SJCRH30 (cell line): ENCODE measurements around the gene FRYL. TPM values are rescaled to one million over a fixed set of nuclear protein-coding genes. Genes with fewer than 3 reads are reported as not detected.
A peak's percentile ranks its signal among the peaks of the same experiment; 100 is the strongest.

Experiments used
- DNase-seq, 2 experiments: peaks; one replicate each; pipeline ENCODE4 v3.0.0-alpha.2; 2015 to 2020
- H3K27ac ChIP-seq: fragments of 250-450 bp; sonication (Bioruptor Pico); 2 replicates; pipeline ENCODE4 v1.5.1; 2020; ENCODE audit warnings: mild to moderate bottlenecking, moderate library complexity
- H3K27me3 ChIP-seq: fragments of 250-450 bp; sonication (Bioruptor Pico); 2 replicates; pipeline ENCODE4 v1.5.1; 2020; ENCODE audit warnings: mild to moderate bottlenecking, moderate library complexity
- H3K36me3 ChIP-seq: fragments of 250-450 bp; sonication (Bioruptor Pico); 2 replicates; pipeline ENCODE4 v1.5.1; 2020; ENCODE audit warnings: mild to moderate bottlenecking, moderate library complexity
- H3K4me1 ChIP-seq: fragments of 250-450 bp; sonication (Bioruptor Pico); 2 replicates; pipeline ENCODE4 v1.5.1; 2020; ENCODE audit warnings: mild to moderate bottlenecking, moderate library complexity
- H3K4me3 ChIP-seq: fragments of 250-450 bp; sonication (Bioruptor Pico); 2 replicates; pipeline ENCODE4 v1.5.1; 2020; ENCODE audit warnings: mild to moderate bottlenecking, moderate library complexity
- H3K9me3 ChIP-seq: fragments of 250-450 bp; sonication (Bioruptor Pico); replicated peaks from 2 replicates; pipeline ENCODE4 v1.5.1; 2020; ENCODE audit warnings: mild to moderate bottlenecking, moderate library complexity
- total RNA-seq: library from RNA; depleted of rRNA; stranded (reverse); fragments of >200 nt; shearing (Covaris generic); gene quantifications from 2 replicates; pipeline ENCODE4 v1.2.3, GENCODE V29; 2014

The FRYL gene
- total RNA-seq, 1 experiment from 2014 or later = 67.7 TPM

DNA sequence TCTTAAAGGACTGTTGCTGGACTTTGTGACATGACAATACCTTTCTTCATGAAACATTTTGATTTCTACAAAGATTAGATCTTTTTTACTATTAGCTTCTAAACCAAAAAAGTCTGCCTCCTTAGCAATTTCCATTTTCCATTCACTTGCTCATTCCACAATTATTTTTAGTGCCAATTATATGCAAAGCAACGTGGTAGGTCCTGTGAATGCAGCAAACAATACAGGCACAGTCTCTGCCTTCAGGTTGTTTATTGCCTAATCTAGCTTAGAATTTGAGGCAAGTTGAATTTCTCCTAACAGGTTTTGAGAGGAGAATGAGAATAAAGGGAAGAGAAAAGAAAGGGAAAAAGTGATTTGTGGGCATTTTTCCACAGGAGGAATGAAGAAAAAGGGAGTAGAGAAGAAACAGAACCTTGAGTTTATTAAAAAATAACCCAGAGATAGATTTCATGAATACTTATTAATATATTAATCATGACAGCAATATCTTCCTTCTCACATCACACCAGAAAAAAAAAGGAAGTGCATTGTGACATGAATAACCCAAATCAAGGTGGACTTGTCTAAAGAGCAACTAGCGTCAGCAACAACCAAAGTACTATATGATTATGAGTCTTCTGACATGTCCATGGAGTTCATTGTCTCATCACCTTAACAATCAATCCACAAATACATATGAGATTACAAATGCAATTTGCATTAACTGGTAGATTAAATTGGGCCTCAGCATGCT lies 16.3 kb upstream of the FRYL start:
- Histone ChIP-seq H3K36me3 (no peaks in the 10 kb centered on the region), H3K9me3 (0 out of 2 replicates have a peak, but pooled peaks cover 3% of the 10 kb centered on the region), H3K4me1 (peaks cover 7% of the 10 kb centered on the region), H3K4me3 (no peak overlapping the region), H3K27me3 (0 out of 2 replicates have a peak, but pooled peaks cover 3% of the 10 kb centered on the region), H3K27ac (no peak overlapping the region)
- no peak for DNase-seq

DNA sequence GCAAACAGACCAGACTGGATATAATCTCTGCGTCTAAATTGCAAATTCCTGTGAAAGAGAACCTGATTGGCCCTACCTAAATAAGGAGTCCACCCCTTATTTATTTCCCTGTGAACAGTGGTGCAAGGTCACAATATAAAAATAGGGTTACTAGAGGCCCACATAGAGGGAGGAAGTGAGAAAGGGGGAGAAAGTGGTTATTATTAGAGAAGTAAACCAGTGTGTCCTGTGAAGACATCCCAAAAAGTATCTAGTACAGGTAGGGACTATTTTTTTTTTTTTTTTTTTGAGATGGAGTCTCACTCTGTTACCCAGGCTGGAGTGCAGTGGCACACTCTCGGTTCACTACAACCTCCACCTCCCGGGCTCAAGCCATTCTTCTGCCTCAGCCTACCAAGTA lies 15.0 kb upstream of the FRYL start:
- Histone ChIP-seq H3K36me3 (no peaks in the 10 kb centered on the region), H3K4me1 (peaks cover 7% of the 10 kb centered on the region), H3K9me3 (0 out of 2 replicates have a peak, but pooled peaks cover 2% of the 10 kb centered on the region), H3K27me3 (0 out of 2 replicates have a peak, but pooled peaks cover 3% of the 10 kb centered on the region), H3K4me3 (no peak overlapping the region), H3K27ac (no peak overlapping the region)
- no peak for DNase-seq

DNA sequence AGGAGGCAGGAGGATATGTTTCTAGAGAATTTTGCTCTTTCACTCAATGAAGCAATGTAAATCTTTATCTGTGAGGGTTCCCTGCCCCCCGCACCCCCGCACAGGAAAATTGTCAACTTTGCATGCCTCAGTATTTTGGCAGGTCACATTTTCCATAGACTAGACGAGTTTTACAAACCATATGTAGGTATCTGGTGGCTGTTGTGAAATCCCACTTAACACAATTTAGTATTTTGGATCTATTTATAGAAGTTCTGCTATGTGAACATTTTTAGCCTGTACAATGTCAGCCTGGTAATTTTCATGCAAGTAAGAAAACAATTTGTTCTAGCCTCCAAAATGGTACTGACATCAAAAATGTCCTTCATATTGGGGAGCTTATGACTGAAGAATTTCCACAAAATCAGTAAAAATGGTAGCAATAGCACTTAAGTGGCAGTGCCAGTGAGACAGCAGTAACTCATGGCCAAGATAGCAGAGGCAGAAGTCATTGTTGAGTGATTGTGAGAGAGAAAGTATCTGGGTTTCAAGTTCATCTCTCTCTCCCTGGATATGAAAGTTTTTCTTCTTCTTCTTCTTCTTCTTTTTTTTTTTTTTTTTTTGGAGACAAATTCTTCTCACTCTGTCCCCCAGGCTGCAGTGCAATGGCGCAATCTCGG lies 12.4 kb upstream of the FRYL start:
- no peak overlapping the region for H3K27ac ChIP-seq
- 0 out of 2 replicates have a peak, but pooled peaks cover 3% of the 10 kb centered on the region for H3K27me3 ChIP-seq
- H3K4me3 ChIP-seq = no peak overlapping the region
- H3K36me3 ChIP-seq = no peaks in the 10 kb centered on the region
- no peaks in the 10 kb centered on the region for H3K4me1 ChIP-seq
- H3K9me3 ChIP-seq = no peaks in the 10 kb centered on the region
- no peak for DNase-seq

DNA sequence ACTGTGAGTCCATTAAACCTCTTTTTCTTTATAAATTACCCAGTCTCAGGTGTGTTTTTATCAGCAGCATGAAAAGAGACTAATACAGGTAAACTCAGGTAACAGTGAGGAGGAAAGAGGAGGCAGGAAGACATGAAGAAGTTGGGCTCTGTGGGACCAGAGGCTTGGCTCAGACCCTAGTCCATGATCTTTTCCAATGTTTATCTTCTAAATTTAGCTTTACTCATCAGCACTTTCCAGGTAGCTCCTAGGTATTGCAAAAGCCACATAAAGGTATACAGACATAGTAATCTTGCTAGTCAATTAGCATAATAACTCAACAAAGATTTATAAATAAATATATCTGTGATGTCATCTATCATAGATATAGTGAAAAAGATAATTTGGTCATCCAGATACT lies 11.2 kb upstream of the FRYL start:
- DNase-seq = no peak
- Histone ChIP-seq H3K4me1 (no peaks in the 10 kb centered on the region), H3K27me3 (0 out of 2 replicates have a peak, but pooled peaks cover 3% of the 10 kb centered on the region), H3K4me3 (no peak overlapping the region), H3K27ac (no peak overlapping the region), H3K36me3 (no peaks in the 10 kb centered on the region), H3K9me3 (no peaks in the 10 kb centered on the region)

DNA sequence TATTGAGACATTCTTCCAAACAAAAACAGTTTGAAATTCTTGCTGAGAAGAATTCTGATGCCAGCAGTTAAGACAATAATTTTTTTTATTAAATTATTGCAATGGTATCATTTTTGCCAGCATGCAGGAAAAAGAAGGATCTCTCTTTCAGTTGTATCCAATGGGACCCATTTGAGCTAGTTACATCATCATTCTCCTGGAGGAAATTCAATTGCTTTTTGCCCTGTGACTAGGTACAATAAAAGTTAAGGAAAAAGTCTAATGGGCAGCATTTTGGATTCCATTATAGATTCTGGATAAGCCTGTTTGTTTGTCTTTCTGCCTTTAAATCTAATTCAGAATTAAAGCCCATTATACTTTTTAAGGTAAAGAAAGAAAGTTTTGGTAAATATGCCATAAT lies 10.5 kb upstream of the FRYL start:
- Histone ChIP-seq H3K27me3 (0 out of 2 replicates have a peak, but pooled peaks cover 3% of the 10 kb centered on the region), H3K9me3 (no peaks in the 10 kb centered on the region), H3K4me1 (no peaks in the 10 kb centered on the region), H3K4me3 (no peak overlapping the region), H3K36me3 (no peaks in the 10 kb centered on the region), H3K27ac (no peak overlapping the region)
- no peak for DNase-seq

DNA sequence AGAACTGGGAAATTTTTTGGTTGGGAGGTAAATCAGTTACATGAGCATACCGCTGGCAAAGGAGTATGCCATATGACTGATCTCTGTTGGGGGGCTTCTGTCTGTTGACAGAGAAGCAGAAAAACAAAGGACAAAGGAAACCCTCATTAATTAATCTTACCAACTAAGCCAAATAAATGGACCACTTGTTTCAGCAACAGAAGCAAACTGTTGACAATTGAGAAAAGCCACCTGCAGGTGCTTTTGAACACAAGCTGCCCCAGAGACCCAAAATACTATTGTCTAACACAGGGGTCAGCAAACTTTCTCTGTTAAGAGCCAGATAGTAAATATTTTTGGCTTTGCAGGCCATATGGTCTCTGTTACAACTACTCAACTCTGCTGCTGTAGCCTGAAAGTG lies 7.0 kb upstream of the FRYL start:
- H3K36me3 ChIP-seq = no peaks in the 10 kb centered on the region
- H3K27ac ChIP-seq = no peak overlapping the region
- no peak for DNase-seq
- H3K9me3 ChIP-seq = no peaks in the 10 kb centered on the region
- 0 out of 2 replicates have a peak, but pooled peaks cover 3% of the 10 kb centered on the region for H3K27me3 ChIP-seq
- no peak overlapping the region for H3K4me3 ChIP-seq
- H3K4me1 ChIP-seq = no peaks in the 10 kb centered on the region

DNA sequence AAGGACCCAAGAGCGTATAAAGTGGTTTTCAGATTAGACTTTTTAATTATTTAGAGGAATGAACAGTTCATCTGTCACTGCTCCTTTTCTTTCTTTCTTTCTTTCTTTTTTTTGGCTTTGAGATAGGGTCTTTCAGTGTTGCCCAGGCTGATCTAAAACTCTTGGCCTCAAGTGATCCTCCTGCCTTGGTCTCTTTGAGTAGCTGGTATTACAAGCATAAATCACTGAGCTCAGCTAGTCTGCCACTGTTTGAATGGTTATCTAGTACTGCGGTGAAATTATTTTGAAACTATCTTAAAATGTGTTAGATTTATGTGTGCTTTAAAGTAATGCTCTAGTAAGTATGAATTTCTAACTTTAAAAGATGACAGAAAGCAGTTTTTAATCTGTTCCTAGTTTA lies 6.5 kb upstream of the FRYL start:
- H3K27ac ChIP-seq = no peak overlapping the region
- DNase-seq = no peak
- no peaks in the 10 kb centered on the region for H3K9me3 ChIP-seq
- H3K36me3 ChIP-seq = no peaks in the 10 kb centered on the region
- H3K27me3 ChIP-seq = no peaks in the 10 kb centered on the region
- no peak overlapping the region for H3K4me3 ChIP-seq
- no peaks in the 10 kb centered on the region for H3K4me1 ChIP-seq

DNA sequence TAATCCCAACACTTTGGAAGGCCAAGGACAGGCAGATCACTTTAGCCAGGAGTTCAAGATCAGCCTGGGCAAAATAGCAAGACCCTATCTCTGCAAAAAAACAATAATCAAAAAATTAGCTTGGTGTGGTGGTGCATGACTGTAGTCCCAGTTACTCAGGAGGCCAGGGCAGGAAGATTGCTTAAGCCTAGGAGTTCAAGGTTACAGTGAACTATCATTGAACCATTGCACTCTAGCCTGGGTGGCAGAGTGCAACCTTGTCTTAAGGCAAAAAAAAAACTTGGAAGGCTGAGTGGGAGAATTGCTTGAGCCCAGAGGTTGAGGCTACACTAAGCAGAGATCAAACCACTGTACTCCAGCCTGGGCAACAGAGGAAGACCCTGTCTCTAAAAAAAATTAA lies 5.2 kb upstream of the FRYL start:
- Histone ChIP-seq H3K4me1 (no peaks in the 10 kb centered on the region), H3K4me3 (no peak overlapping the region), H3K9me3 (no peaks in the 10 kb centered on the region), H3K27me3 (no peaks in the 10 kb centered on the region), H3K36me3 (no peaks in the 10 kb centered on the region), H3K27ac (no peak overlapping the region)
- no peak for DNase-seq

- Histone ChIP-seq H3K4me3 (no peak overlapping the region), H3K27me3 (no peaks in the 10 kb centered on the region), H3K36me3 (no peaks in the 10 kb centered on the region), H3K9me3 (no peaks in the 10 kb centered on the region), H3K27ac (no peak overlapping the region), H3K4me1 (no peaks in the 10 kb centered on the region)
- DNase-seq = no peak
These were observed 1.9 kb upstream of the FRYL start for GRCh38 chr4:48781968-48782367.

DNA sequence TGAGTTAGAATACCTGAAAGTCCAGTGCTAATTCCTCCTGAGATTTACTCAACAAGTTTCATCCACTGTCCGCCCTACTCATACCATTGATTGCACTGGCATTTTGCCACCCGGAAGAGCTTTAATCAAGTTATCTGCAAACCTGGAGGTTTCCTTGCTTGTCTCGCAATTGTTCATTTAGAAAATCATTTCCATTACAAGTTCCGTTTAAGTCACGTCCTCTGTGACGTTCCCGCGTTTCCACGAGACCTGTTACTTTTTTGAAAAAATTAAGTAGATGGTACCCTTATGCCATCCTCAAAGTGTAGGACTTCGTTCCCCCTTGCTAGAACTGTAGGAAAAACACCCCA lies 761 bp upstream of the FRYL start:
- peak in 1 of 2 experiments; percentile 23 for DNase-seq
- Histone ChIP-seq H3K9me3 (no peaks in the 10 kb centered on the region), H3K27ac (peak overlapping the region; percentile 16), H3K4me1 (0 out of 2 replicates have a peak, but pooled peaks cover 2% of the 10 kb centered on the region), H3K36me3 (no peaks in the 10 kb centered on the region), H3K27me3 (no peaks in the 10 kb centered on the region), H3K4me3 (peak overlapping the region; percentile 90)

- Histone ChIP-seq H3K4me1 (0 out of 2 replicates have a peak, but pooled peaks cover 2% of the 10 kb centered on the region), H3K9me3 (no peaks in the 10 kb centered on the region), H3K27me3 (no peaks in the 10 kb centered on the region), H3K36me3 (no peaks in the 10 kb centered on the region), H3K4me3 (peak overlapping the region; percentile 90), H3K27ac (peak overlapping the region; percentile 89)
- DNase-seq = peak; percentile 67
These were observed 733 bp downstream of the FRYL start for GRCh38 chr4:48779095-48779997.

DNA sequence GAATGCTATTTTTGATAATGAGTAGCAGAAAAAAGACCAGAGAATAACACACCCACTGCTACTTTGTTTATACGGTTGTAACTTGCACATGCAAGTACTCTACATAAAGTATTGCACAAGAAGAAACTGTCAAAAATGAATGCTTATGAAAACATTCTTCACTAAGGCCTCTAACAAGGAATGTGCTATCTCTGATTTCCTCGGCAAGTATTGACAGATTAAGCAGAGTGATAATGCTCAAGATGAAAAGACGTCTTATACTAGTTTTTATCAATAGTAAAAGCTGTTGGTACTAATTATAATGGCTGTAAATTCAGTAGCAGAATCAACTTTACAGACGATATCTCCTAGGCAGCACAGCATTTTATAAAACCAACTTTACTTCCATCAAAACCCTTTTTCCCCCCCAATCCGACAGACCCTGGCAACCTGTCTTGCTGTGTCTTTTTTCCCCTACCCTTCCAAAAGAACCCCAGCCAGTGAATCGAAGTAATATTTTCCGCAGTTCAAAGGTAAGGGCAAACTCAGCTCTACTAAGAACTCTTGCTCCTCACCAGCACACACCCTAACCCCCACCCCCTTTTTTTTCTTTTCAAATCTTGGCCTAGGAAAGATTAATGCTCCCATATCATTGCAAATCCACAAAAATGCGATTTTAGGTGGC lies 1.5 kb downstream of the FRYL start:
- DNase-seq = peak in 1 of 2 experiments; percentile 20
- peak overlapping the region; percentile 90 for H3K4me3 ChIP-seq

GRCh38 chr4:48777739-48778138 lies 2.3 kb downstream of the FRYL start:
- H3K27me3 ChIP-seq = no peaks in the 10 kb centered on the region
- 0 out of 2 replicates have a peak, but pooled peaks cover 2% of the 10 kb centered on the region for H3K4me1 ChIP-seq
- H3K4me3 ChIP-seq = peak overlapping the region; percentile 90
- no peak for DNase-seq
- H3K9me3 ChIP-seq = no peaks in the 10 kb centered on the region
- no peaks in the 10 kb centered on the region for H3K36me3 ChIP-seq
- H3K27ac ChIP-seq = no peak overlapping the region

More for the DNA sequence above, 1.5 kb downstream of the FRYL start:
- peak overlapping the region; percentile 89; the same call in 1 of the 2 replicates for H3K27ac ChIP-seq
- no peaks in the 10 kb centered on the region for H3K27me3 ChIP-seq
- no peaks in the 10 kb centered on the region for H3K9me3 ChIP-seq
- no peaks in the 10 kb centered on the region for H3K36me3 ChIP-seq
- H3K4me1 ChIP-seq = 0 out of 2 replicates have a peak, but pooled peaks cover 2% of the 10 kb centered on the region
